Neutrophil (primary cell): ENCODE data around the gene ABCA7.

ENCODE experiments used
- H3K27ac ChIP-seq: fragments of 200-600 bp; sonication (generic); 2 replicates; pipeline ENCODE4 v1.5.1; 2016; ENCODE audit warnings: mild to moderate bottlenecking, moderate library complexity
- H3K27me3 ChIP-seq: fragments of 200-600 bp; sonication (generic); 2 replicates; pipeline ENCODE4 v1.6.0; 2016; ENCODE audit warnings: mild to moderate bottlenecking
- H3K36me3 ChIP-seq: fragments of 200-600 bp; sonication (generic); 2 replicates; pipeline ENCODE4 v1.5.1; 2017
- H3K4me1 ChIP-seq, 2 experiments: fragments of 200-600 bp in 1 of 2; sonication (generic) in 1 of 2; 1 replicate in 1 of 2; 2 replicates in 1 of 2; pipeline versions ENCODE4 v1.5.1 to v1.6.1; 2013 to 2016; ENCODE audit warnings: low read depth in 1 of 2, low read length in 1 of 2, mild to moderate bottlenecking in 1 of 2, moderate library complexity in 1 of 2; ENCODE audit not compliant: control insufficient read depth in 1 of 2, insufficient read depth in 1 of 2
- H3K4me3 ChIP-seq, 2 experiments: fragments of 200-600 bp in 1 of 2; sonication (generic) in 1 of 2; 1 replicate in 1 of 2; 2 replicates in 1 of 2; pipeline ENCODE4 v1.5.1; 2013 to 2016; ENCODE audit warnings: low read depth in 1 of 2, low read length in 1 of 2, mild to moderate bottlenecking in 1 of 2, moderate library complexity in 1 of 2
- H3K9me3 ChIP-seq: fragments of 200-600 bp; sonication (generic); 2 replicates; pipeline ENCODE4 v1.5.1; 2016
- CTCF ChIP-seq: fragments of 200-600 bp; sonication (generic); IDR thresholded peaks from 2 replicates; pipeline ENCODE4 v1.5.1; 2016; ENCODE audit warnings: antibody characterized with exemption

The ABCA7 gene

GRCh38 chr19:1049106-1049505 is 9.2 kb downstream of the ABCA7 start:
- H3K4me1 ChIP-seq = no peaks in the 10 kb centered on the region
- H3K27ac ChIP-seq = peak overlapping the region; percentile 56
- no peaks in the 10 kb centered on the region for H3K27me3 ChIP-seq
- H3K9me3 ChIP-seq = no peaks in the 10 kb centered on the region
- TF ChIP-seq CTCF = no peak
- H3K36me3 ChIP-seq = peaks cover 85% of the 10 kb centered on the region
- H3K4me3 ChIP-seq = no peak overlapping the region

- Histone ChIP-seq H3K27ac (peak overlapping the region; percentile 41), H3K36me3 (peaks cover 85% of the 10 kb centered on the region), H3K4me3 (no peak overlapping the region), H3K27me3 (no peaks in the 10 kb centered on the region), H3K9me3 (no peaks in the 10 kb centered on the region), H3K4me1 (no peaks in the 10 kb centered on the region)
- no peak for TF ChIP-seq CTCF
Measured at GRCh38 chr19:1049800-1050199, 9.9 kb downstream of the ABCA7 start.

GRCh38 chr19:1050989-1051788 is 11.3 kb downstream of the ABCA7 start:
- Histone ChIP-seq H3K4me3 (no peak overlapping the region), H3K9me3 (no peaks in the 10 kb centered on the region), H3K4me1 (no peaks in the 10 kb centered on the region), H3K27ac (no peak overlapping the region), H3K36me3 (peaks cover 85% of the 10 kb centered on the region), H3K27me3 (no peaks in the 10 kb centered on the region)
- TF ChIP-seq CTCF = no peak

- Histone ChIP-seq H3K27me3 (no peaks in the 10 kb centered on the region), H3K27ac (no peak overlapping the region), H3K4me3 (no peak overlapping the region), H3K36me3 (peaks cover 85% of the 10 kb centered on the region), H3K9me3 (no peaks in the 10 kb centered on the region), H3K4me1 (no peaks in the 10 kb centered on the region)
- no peak for TF ChIP-seq CTCF
Measured at GRCh38 chr19:1051791-1052190, 11.9 kb downstream of the ABCA7 start.

GRCh38 chr19:1052349-1052975 is 12.6 kb downstream of the ABCA7 start:
- no peaks in the 10 kb centered on the region for H3K27me3 ChIP-seq
- peak overlapping the region; percentile 52 for H3K27ac ChIP-seq
- no peak overlapping the region for H3K4me3 ChIP-seq
- no peak for TF ChIP-seq CTCF
- peaks cover 85% of the 10 kb centered on the region for H3K36me3 ChIP-seq
- no peaks in the 10 kb centered on the region for H3K9me3 ChIP-seq
- no peaks in the 10 kb centered on the region for H3K4me1 ChIP-seq
